ENCODE measurements around the gene LZTS2.

LZTS2 gene

GRCh38 chr10:101055411-101055810 lies 55.8 kb downstream of the LZTS2 start:
- H3K4me3 ChIP-seq (ENCODE audit: low read depth, low read length), result no peak overlapping the region
- no peak for TF ChIP-seq CTCF (IDR thresholded peaks at IDR 0.05; ENCODE audit: control insufficient read depth, extremely low read depth, insufficient read depth)
- no peak for DNase-seq (ENCODE audit: low read depth)

GRCh38 chr10:101056365-101057151 lies 57.0 kb downstream of the LZTS2 start:
- no peak for TF ChIP-seq CTCF (IDR thresholded peaks at IDR 0.05; ENCODE audit: control insufficient read depth, extremely low read depth, insufficient read depth)
- no peak overlapping the region for H3K4me3 ChIP-seq (ENCODE audit: low read depth, low read length)
- DNase-seq (ENCODE audit: low read depth), result no peak

All from LNCaP clone FGC (cell line).